GM19043 (cell line): Measurements from ENCODE around the gene PRICKLE4.
"Not testable (repeated sequence)": the region's sequence is repeated elsewhere in the genome, so short reads cannot be mapped to it uniquely, and the experiment has no call there.

ENCODE experiments used
- ATAC-seq: cut with Tn5 transposase; IDR thresholded peaks from one replicate; pipeline ENCODE4 v1.9.1; 2021; ENCODE audit warnings: low read depth; ENCODE audit not compliant: unreplicated experiment

Gene PRICKLE4

DNA sequence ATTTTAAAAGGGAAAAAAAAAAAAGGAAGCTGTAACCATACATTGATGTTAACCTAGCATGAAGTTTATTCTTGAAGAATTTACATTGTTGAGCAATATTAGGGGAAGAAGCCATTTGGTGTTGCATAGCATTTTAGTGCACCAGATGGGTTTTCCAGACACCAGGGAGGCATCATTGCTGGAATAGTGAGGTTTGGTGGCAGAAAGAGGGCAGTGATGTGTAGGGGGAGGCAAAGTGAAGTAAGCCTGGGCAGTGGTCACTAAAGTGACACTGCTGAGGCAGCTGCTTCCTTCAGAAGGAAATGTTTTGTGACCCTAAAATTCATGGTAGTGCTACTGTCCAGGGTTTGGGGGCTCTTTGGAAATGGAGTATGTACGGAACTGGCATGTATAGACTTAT, 9.5 kb downstream of the PRICKLE4 start:
- ATAC-seq, result no peak

DNA sequence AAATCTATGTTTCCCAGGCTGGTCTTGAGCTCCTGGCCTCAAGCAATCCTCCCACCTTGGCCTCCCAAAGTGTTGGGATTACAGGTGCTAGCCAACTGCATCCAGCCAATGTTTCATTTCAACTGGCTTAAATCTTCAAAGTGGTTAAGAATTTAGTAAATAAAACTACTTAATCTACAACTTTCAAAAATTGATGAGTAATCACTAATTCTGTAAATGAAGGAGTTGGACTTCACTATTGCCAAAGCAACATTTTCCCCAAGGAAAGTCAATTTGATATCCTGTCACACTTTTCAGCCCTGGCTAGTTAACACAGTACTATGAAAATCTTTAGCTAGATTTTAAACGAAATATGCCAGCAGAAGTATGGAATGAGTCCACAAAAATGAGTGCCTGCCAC, 10.7 kb downstream of the PRICKLE4 start:
- ATAC-seq, result no peak

DNA sequence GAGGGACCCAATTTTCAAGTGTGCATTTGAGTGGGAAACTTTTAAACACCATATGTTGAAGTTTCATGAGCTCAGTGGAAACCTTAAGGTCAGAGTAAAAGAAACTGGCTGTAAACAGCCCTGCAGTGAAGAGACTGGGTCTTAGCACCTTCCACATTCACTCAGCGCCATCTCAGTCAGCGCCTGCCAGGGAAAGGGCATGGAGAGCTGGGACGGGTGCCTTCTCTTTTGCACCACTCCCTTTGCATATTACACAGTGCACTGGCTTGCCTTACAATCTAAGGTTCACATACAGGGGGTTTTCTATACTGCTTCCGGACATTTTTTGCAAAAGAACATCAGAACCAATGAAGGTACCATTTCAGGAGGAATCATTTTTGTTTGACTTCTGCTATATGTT, 11.4 kb downstream of the PRICKLE4 start:
- no peak for ATAC-seq

DNA sequence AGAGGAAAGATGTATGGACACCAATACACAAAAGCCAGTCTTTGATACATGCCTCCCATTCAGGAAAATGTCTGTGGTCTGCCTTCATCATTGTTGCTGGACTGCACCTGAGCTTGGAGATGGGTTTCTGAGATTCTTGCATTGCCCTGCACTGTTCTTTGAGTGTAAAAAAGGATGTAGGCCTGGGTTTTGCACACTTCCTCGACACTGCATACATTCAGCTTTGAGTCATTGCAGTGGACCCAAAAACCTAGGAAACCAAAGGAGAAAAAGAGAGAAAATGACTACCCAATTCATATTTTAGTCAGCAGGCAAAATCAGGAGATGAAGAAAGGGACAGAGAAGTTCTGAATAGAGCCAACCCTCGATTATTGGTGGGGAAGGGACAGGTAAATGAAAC, 15.9 kb downstream of the PRICKLE4 start:
- ATAC-seq, result no peak

DNA sequence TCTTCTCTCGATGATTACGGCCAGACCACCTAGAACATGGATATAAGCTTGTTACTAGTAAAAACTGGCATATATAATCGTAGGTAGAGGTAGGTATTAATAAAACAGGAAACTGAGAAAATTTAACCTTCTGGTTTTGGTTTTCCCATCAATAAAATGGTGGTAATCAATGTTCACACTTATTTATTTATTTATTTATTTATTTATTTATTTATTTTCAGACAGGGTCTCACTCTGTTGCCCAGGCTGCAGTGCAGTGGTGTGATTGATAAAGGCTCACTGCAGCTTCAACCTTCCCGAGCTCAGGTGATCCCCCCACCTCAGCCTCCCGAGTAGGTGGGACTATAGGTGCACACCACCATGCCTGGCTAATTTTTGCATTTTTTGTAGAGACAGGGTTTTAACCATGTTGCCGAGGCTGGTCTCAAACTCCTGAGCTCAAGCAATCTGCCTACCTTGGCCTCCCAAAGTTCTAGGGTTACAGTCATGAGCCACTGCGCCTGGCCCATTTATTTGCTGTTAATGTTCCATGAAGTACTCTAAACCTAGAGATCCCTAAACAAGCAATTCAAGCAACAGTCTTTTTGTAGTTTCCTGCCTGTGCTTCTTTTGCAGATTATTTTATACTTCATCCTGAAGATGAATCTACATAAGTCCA, 18.4 kb downstream of the PRICKLE4 start:
- ATAC-seq, result no peak

DNA sequence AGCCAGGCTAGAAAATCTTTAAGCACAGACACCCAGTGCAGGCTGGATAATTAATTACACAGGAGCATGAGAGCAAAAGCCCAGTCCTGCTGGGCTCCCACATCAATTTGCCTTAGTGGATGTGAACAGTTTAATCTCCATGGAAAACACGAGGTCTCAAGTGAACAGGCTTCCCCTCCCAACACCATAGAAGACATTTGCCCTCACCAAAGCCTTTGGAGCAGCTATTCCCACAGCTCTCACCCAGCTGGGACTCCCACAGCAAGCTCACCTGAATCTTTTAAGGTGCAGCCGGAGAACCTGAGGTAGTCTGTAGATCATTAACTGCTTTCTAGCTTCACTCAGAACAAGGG, 19.0 kb downstream of the PRICKLE4 start:
- no peak for ATAC-seq

DNA sequence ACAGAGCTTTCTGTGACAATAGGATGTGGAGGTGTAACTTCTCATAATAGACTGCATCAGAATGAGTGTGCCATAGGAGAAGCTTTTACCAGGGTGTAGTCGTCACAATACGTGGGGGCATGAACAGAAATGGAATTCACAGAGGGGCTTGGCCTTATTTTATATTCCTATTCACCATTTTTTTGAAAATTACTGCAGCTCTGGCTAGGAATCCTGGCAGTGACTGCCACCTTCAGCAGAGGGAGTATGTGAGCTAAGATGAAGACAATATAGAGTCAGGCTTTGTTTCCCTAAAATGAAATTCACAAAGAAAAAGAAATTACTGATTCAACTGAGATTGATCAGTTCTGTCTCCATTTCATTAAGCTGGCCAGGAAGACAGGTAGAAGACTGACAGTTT, 20.8 kb downstream of the PRICKLE4 start:
- ATAC-seq, result no peak

DNA sequence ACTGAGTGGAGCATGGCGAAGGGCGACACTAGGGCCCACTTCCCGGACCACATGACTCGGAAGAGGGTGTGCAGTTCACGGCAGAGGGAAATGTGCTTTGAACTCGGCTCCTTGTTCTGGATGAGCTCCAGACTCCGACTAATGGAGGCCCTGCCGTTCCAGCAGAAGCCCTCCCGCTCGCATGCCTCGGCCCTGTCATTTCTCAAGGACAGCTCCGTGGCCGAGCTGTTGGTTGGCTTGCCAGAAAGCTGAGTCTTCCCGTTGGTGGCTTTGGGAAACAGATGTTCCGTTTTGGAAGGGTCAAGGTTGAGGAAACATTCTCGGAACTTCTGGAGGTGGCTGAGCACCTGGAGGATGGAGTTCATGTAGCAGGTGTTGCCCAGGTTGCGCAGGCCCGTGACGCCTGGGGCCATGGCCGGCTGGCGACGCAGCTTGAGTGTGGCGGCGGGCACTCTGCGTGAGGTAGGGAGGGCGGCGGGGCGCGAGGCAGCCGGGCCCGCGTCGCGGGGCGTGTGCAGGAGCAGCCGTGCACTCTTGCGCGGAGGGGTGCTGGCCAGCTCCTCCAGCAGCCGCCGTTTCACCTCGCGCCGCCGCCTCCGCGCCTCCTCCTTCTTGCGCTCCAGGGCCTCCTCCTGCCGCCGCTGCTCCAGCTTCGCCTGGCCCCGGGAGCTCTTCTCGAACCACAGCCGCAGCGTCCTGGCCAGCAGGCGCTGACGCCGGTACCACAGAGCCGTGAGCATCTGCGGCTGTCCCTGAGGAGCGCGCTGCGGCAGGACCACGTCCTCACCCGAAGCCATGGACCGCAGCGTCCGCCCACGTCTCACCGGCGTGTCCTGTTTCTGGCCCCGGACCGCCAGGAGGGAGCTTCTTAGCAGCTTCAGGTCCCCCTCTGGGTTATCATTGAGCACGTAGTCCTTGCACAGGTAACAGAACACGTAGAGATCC, 25.5 kb downstream of the PRICKLE4 start:
- no peak for ATAC-seq

DNA sequence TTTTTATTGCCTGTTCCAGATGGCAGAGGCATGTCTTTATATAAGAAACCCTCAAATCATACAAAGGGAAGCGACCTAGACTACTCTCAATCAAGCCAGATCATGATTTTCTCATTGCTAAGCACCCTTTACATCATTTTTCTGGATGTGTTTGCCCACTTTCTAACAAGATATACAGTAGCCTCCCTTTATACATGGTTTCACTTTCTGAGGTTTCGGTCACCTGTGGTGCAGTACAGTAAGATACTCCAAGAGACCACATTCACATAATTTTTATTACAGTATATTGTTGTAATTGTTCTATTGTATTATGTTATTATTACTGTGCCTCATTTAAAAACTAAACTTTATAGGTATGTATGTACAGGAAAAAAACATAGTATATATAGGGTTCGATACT, 30.5 kb downstream of the PRICKLE4 start:
- no peak for ATAC-seq

DNA sequence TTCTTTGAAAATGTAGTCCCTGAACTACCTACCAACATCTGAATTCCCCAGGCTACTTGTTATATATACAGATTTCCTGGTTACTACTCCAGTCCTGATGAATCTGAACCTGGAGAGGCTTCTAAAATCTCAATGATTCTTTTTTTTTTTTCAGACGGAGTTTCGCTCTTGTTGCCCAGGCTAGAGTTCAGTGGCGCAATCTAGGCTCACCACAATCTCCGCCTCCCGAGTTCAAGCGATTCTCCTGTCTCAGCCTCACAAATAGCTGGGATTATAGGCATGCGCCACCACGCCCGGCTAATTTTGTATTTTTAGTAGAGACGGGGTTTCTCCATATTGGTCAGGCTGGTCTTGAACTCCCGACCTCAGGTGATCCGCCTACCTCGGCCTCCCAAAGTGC, 31.4 kb downstream of the PRICKLE4 start:
- not testable (repeated sequence) for ATAC-seq

DNA sequence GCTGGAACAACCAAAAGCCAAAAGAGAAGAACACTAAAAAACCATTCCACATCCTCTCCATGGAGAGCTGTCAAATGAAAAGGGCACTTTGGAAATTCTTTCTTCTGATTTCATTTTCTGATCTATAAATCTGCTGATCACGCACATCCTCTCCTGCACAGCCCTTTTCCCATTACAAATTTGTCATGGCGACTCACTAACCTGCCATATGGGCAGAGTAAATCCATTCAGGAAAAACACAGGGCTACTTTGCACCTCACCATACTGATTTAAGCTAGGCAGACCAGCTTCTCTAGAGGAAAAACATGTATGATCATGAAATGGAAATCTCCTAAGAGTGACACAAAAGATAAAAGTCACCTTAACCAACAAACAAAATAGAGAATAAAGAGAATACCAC, 32.9 kb downstream of the PRICKLE4 start:
- ATAC-seq, result no peak

DNA sequence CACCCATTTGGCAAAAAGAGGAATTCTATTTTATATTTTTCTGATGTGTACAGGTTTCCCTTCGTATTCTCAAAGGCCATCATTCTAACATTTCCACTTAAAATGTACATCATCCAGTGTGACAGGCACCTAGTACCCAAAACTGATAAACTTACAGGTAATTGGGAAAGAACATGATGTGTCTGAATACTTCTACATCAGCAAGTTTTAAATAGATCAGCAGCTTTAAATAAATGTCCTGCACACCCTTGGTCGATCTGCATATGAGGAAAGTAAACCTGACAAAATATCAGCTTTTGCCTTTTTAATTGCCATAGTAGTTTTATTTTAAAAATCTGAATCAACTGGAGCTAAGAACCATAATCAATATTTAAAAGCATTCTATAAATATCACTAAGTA, 33.4 kb downstream of the PRICKLE4 start:
- ATAC-seq, result no peak

DNA sequence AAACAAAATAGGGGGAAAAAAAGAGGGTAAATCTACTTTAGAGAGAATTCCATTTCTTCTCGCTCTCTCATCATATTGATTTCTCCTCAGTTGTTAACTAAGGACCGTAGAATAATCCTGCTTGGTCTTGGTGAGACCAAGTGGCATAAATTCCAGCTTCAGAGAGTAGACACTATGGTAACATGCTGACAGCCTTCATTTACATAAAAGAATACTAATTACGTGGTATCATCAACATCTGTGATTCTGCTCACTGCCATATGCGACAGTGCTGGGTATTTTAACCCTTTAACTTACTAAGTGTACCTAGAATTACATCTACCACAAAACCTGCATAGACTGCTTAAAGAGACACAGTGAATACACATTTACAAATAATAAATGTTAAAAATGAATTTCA, 34.0 kb downstream of the PRICKLE4 start:
- no peak for ATAC-seq

DNA sequence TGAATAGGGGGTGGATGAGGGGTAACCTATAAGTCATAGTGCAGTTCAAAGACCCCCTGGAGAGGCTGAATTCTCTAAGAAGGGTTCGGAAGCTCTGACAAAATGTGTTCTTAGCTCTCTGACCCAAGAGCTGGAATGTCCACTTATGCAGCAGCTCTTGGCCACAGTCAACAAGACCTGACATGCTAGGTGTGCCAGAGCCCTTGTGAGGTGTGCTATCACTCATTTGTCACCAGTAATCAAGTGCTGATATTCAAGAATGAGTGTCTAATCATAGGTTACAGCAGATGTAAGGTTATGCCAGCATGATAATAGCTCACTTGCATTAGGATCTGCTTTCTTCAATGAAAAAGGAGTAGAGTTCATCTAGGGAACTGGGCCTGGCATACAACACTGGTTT, 35.0 kb downstream of the PRICKLE4 start:
- no peak for ATAC-seq

DNA sequence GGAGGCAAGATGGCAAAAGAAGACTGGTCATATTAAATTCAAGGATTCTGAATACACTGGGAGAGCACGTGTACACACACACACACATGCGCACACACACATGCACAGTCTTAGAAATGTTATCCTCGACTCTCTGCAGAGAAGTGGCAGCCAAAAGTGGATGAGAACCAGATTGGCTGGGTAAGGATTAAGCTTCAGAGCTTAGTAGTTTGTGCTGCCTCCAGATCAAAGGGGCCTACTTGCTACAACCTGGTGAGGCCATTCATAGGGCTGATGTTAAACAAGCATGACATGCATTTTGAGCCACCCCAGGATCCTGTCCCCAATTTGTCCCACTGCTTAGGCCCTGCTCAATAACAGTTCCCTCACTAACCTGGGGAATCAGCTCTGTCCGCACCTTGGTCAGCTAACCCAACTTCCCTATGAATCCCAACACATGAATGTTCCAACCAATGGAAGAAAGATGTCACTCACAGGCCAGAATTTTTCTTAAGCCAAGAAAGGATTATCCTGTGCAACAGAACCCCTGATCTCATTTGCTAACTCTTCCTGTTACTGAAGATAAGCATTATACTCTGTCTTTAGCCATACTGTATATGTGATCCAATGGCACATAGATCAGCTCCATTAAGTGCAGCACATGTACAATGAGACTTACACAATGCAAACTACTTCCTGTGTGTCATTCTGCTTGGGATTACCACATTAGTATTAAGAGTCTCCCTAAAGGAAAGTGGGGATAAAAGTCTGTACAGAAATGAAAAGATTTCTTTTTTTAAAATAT, 37.9 kb downstream of the PRICKLE4 start:
- no peak for ATAC-seq

DNA sequence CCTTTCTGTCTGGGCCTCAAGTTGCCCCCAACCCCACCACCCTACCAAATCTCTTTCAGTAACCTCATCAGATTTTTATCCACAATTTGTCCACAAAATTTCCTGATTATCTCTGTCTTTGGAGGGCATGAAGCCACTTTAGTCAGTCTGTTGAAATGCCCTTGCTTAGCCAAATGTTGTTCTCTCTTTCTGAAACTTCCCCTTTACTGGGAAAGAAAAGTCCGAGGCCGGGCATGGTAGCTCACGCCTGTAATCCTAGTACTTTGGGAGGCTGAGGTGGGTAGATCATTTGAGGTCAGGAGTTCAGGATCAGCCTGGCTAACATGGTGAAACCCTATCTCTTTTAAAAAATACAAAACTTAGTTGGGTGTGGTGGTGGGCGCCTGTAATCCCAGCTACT, 40.7 kb downstream of the PRICKLE4 start:
- no peak for ATAC-seq

DNA sequence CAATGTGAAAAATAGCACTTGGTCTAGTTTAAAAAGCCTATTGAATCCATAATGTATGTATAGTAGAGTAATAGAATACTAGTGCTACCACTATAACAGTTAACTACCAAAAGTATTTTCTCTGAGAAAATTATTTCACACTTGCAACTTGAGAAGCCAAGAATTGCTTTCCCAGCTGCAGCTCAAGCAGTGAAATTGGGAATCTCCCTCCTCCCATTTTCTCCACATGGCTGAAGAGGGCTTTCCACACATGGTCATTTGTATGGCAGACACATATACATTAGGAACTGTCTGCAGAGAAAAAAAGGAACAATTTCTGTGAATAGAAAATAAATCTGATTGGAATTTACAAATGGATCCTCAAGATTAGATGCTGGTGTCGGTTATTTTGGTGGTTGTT, 41.4 kb downstream of the PRICKLE4 start:
- no peak for ATAC-seq

DNA sequence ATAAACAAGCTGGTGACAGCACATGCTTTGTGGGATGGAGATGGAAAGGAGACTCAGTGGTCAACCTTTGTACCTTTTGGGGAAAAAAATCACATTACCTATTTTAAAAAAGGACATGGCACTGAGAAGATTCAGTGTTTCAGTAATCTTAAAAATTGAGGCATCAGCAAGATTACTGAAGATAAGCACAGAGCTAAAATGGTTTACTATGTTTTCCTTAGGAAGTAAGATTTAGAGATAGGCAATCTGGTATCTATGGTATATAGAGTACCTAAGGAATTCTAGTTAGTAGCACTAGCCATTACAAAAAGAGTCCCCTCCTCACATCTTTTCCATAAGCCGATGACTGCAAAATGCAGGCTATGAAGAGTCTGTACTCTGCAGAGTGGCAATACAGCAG, 42.6 kb downstream of the PRICKLE4 start:
- no peak for ATAC-seq

DNA sequence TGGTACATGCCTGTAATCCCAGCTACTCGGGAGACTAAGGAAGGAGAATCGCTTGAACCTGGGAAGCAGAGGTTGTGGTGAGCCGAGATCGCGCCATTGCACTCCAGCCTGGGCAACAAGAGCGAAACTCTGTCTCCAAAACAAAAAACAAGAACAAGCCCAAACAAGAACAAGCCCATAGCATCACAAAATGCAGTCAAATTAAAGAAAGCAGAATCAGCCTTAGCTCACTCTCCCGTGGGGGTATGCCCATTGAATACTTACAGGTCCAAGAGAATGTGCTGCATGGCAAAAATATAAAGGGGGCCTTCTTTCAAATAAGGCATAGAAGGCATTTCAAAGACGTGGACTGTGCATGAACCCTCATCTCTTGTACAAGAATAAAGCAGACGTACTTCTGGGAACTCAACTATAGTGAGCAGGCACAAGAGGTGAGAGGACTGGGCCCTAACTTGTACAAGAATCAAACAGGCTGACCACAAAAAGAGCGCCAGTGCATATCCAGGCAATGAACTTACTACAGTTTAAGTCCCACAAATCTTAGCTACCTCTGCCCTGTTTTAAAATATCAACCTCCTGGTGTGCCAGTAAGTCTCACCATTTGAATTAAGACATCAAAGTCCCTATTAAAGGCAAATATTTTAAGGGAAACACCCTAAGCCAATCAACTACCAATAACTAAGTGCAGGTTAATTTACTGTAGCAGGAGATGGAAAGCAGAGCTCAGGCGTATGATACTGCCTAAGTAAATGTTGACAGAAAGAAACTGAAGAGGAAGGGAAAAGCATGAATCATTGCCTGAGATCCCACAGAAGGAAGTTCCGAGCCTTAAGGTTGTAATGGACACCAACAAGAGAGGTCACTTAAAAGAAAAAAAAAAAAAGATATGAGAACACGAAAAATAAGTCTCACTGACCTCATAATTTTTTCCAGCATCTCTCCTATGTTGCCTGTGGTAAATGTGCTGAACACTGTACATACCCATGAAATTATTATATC, 44.3 kb downstream of the PRICKLE4 start:
- no peak for ATAC-seq

DNA sequence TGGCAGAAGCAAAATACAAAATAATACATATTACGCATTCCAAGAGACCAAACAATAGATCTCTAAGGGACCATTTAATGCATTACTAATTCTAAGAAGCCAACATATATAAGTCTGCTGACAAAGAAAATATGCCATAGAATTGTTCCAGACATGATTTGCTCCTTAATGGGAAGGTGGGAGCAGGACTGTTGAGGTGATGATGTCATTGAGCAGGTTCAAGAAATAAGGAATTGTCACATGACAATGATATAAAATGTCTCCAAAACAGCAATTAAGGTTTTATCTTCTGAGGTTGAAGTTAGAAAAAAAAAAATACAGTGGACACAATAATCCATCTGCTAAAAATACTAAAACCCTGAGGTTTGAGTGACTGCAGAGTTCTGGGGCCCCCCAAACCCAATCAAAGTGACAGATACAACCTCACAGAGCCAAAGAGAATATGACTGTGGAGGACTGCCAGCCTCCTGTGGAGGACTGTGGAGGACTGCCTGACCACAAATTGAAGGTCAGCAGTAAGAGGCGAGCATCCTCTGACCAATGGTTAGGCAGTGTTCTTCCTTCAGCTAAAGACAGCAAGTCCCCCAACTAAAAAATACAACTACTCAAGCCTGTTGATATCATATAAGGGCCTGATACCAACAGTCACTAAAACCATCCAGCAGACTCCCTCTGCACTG, 45.9 kb downstream of the PRICKLE4 start:
- ATAC-seq, result no peak
